ENCODE measurements around the gene CCR9. TPM values are rescaled to one million over a fixed set of nuclear protein-coding genes. Genes with fewer than 3 reads are reported as not detected.

The CCR9 gene
- total RNA-seq (ENCODE audit: unreplicated experiment), result not detected
- long read RNA-seq, result 0 reads

DNA sequence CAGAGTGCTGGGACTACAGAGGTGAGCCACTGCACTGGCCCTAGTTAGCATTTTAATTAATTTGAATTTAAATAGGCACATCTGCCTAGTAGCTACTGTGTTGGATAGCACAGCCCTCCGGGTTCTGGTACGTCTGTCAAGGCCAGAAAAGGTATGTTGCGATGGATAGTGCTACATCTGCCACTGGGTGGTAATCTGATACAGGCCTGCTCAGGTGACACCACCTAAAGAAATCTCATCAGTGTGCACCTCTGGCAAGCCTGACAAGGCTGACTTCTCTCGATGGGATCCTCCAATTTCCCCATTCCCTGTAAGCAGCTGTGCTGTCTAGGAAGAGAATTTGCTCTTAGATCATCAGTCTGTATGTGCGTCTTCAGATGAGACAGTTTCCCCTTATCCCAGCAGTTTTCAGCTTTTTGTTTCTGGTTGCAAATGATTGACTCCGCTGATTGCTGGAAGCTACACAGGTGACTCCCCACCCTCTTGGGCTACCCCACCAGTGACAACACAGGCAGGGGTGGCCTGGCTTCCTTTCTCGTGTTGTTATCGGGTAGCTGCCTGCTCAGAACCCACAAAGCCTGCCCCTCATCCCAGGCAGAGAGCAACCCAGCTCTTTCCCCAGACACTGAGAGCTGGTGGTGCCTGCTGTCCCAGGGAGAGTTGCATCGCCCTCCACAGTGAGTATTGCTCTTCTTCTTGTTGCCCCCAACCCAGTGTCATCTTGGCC is at the start of gene CCR9:
CCR9 (plus strand) TSS at position 565 of the 727 bp plus-strand sequence. CDS start 8,391 bp downstream, outside the sequence.
- H3K4me3 Mint-ChIP-seq (ENCODE audit: unreplicated experiment), result no peak within 1 kb of the TSS
- H3K36me3 Mint-ChIP-seq (ENCODE audit: unreplicated experiment), result no peaks in the 10 kb centered on the region
- DNase-seq, result no peak
- TF ChIP-seq, protein P1, sequence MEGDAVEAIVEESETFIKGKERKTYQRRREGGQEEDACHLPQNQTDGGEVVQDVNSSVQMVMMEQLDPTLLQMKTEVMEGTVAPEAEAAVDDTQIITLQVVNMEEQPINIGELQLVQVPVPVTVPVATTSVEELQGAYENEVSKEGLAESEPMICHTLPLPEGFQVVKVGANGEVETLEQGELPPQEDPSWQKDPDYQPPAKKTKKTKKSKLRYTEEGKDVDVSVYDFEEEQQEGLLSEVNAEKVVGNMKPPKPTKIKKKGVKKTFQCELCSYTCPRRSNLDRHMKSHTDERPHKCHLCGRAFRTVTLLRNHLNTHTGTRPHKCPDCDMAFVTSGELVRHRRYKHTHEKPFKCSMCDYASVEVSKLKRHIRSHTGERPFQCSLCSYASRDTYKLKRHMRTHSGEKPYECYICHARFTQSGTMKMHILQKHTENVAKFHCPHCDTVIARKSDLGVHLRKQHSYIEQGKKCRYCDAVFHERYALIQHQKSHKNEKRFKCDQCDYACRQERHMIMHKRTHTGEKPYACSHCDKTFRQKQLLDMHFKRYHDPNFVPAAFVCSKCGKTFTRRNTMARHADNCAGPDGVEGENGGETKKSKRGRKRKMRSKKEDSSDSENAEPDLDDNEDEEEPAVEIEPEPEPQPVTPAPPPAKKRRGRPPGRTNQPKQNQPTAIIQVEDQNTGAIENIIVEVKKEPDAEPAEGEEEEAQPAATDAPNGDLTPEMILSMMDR (IDR thresholded peaks at IDR 0.05; ENCODE audit: partially characterized antibody, unreplicated experiment), result no peak
- H3K4me1 Mint-ChIP-seq (ENCODE audit: low read depth, unreplicated experiment), result no peaks in the 10 kb centered on the region
- no peak within 1 kb of the TSS for H3K27ac Mint-ChIP-seq (ENCODE audit: unreplicated experiment)
- no peaks in the 10 kb centered on the region for H3K27me3 Mint-ChIP-seq (ENCODE audit: unreplicated experiment)
- H3K9me3 Mint-ChIP-seq (ENCODE audit: unreplicated experiment), result peaks cover 2% of the 10 kb centered on the region

GRCh38 chr3:45838466-45838865 is 47.9 kb upstream of the CCR9 start:
- peaks cover 1% of the 10 kb centered on the region for H3K9me3 Mint-ChIP-seq (ENCODE audit: unreplicated experiment)
- H3K36me3 Mint-ChIP-seq (ENCODE audit: unreplicated experiment), result no peaks in the 10 kb centered on the region
- no peaks in the 10 kb centered on the region for H3K4me1 Mint-ChIP-seq (ENCODE audit: low read depth, unreplicated experiment)
- TF ChIP-seq, protein P1 (IDR thresholded peaks at IDR 0.05; ENCODE audit: partially characterized antibody, unreplicated experiment), result no peak
- no peak overlapping the region for H3K27ac Mint-ChIP-seq (ENCODE audit: unreplicated experiment)
- no peak overlapping the region for H3K4me3 Mint-ChIP-seq (ENCODE audit: unreplicated experiment)
- H3K27me3 Mint-ChIP-seq (ENCODE audit: unreplicated experiment), result no peaks in the 10 kb centered on the region
- no peak for DNase-seq

GRCh38 chr3:45841420-45841756 is 45.0 kb upstream of the CCR9 start:
- peaks cover 1% of the 10 kb centered on the region for H3K9me3 Mint-ChIP-seq (ENCODE audit: unreplicated experiment)
- H3K27ac Mint-ChIP-seq (ENCODE audit: unreplicated experiment), result no peak overlapping the region
- H3K4me1 Mint-ChIP-seq (ENCODE audit: low read depth, unreplicated experiment), result no peaks in the 10 kb centered on the region
- peaks cover 3% of the 10 kb centered on the region for H3K27me3 Mint-ChIP-seq (ENCODE audit: unreplicated experiment)
- H3K4me3 Mint-ChIP-seq (ENCODE audit: unreplicated experiment), result peak overlapping the region; percentile 90
- DNase-seq, result peak; percentile 17
- no peaks in the 10 kb centered on the region for H3K36me3 Mint-ChIP-seq (ENCODE audit: unreplicated experiment)
- TF ChIP-seq, protein P1 (IDR thresholded peaks at IDR 0.05; ENCODE audit: partially characterized antibody, unreplicated experiment), result no peak

- peak within 1 kb of the TSS; percentile 90 for H3K4me3 Mint-ChIP-seq (ENCODE audit: unreplicated experiment)
- H3K27me3 Mint-ChIP-seq (ENCODE audit: unreplicated experiment), result peaks cover 4% of the 10 kb centered on the region
- peak; percentile 83 for DNase-seq
- H3K36me3 Mint-ChIP-seq (ENCODE audit: unreplicated experiment), result no peaks in the 10 kb centered on the region
- TF ChIP-seq, protein P1 (IDR thresholded peaks at IDR 0.05; ENCODE audit: partially characterized antibody, unreplicated experiment), result no peak
- no peak within 1 kb of the TSS for H3K27ac Mint-ChIP-seq (ENCODE audit: unreplicated experiment)
- no peaks in the 10 kb centered on the region for H3K4me1 Mint-ChIP-seq (ENCODE audit: low read depth, unreplicated experiment)
- H3K9me3 Mint-ChIP-seq (ENCODE audit: unreplicated experiment), result no peaks in the 10 kb centered on the region
Measured at GRCh38 chr3:45841757-45842491, 44.4 kb upstream of the CCR9 start, which contains the start of gene LZTFL1. TSS of gene LZTFL1 (minus strand) at chr3:45842119. CDS start at chr3:45841991, 128 bp downstream.

All from glutamatergic neuron (in vitro differentiated cells).